ENCODE measurements around the gene RNF220. TPM values are rescaled to one million over a fixed set of nuclear protein-coding genes. Genes with fewer than 3 reads are reported as not detected.

RNF220 gene
- total RNA-seq, 4 donors from 2014 or later = 112 to 134 (median 132) TPM

- no peak overlapping the region for H3K4me3 ChIP-seq
- H3K27ac ChIP-seq = no peak overlapping the region
- no peaks in the 10 kb centered on the region for H3K36me3 ChIP-seq
- no peaks in the 10 kb centered on the region for H3K27me3 ChIP-seq
- H3K9me3 ChIP-seq = no peaks in the 10 kb centered on the region
- WGBS, 2 donors (ENCODE audit: low coverage in 1 of 2) = 87 to 89% methylated on average over 5 of the region's 7 CpGs
- TF ChIP-seq POLR2AphosphoS5 (IDR thresholded peaks at IDR 0.05) (no peak), CTCF (IDR thresholded peaks at IDR 0.05) (no peak), POLR2A (IDR thresholded peaks at IDR 0.05) (no peak), EP300 (IDR thresholded peaks at IDR 0.05) (no peak)
- ATAC-seq = no peak
- no peaks in the 10 kb centered on the region for H3K4me1 ChIP-seq
Measured at GRCh38 chr1:44366371-44366975, 38.6 kb upstream of the RNF220 start.

- Histone ChIP-seq H3K27ac (no peak overlapping the region), H3K27me3 (no peaks in the 10 kb centered on the region), H3K9me3 (no peaks in the 10 kb centered on the region), H3K4me3 (no peak overlapping the region), H3K36me3 (no peaks in the 10 kb centered on the region), H3K4me1 (no peaks in the 10 kb centered on the region)
- no peak for TF ChIP-seq CTCF (IDR thresholded peaks at IDR 0.05)
- TF ChIP-seq EP300 (IDR thresholded peaks at IDR 0.05) = no peak
- TF ChIP-seq POLR2A (IDR thresholded peaks at IDR 0.05) = no peak
- no peak for TF ChIP-seq POLR2AphosphoS5 (IDR thresholded peaks at IDR 0.05)
- no peak for ATAC-seq
- 100% methylated on average over 1 of the region's 1 CpG; no CpG with 5 or more reads in 1 of the 2 donors for WGBS, 2 donors (ENCODE audit: low coverage in 1 of 2)
Measured at GRCh38 chr1:44367944-44368343, 37.1 kb upstream of the RNF220 start.

- H3K4me3 ChIP-seq = no peak overlapping the region
- H3K27ac ChIP-seq = no peak overlapping the region
- no peak for TF ChIP-seq POLR2AphosphoS5 (IDR thresholded peaks at IDR 0.05)
- no peak for TF ChIP-seq POLR2A (IDR thresholded peaks at IDR 0.05)
- TF ChIP-seq EP300 (IDR thresholded peaks at IDR 0.05) = no peak
- TF ChIP-seq CTCF (IDR thresholded peaks at IDR 0.05) = no peak
- 83 to 88% methylated on average over 7 to 8 of the region's 12 CpGs for WGBS, 2 donors (ENCODE audit: low coverage in 1 of 2)
- no peak for ATAC-seq
- H3K36me3 ChIP-seq = no peaks in the 10 kb centered on the region
- H3K4me1 ChIP-seq = no peaks in the 10 kb centered on the region
- no peaks in the 10 kb centered on the region for H3K9me3 ChIP-seq
- H3K27me3 ChIP-seq = no peaks in the 10 kb centered on the region
Measured at GRCh38 chr1:44368471-44369151, 36.4 kb upstream of the RNF220 start.

- H3K27me3 ChIP-seq = no peaks in the 10 kb centered on the region
- no peak overlapping the region for H3K4me3 ChIP-seq
- H3K27ac ChIP-seq = no peak overlapping the region
- no peaks in the 10 kb centered on the region for H3K9me3 ChIP-seq
- no peak for TF ChIP-seq POLR2A (IDR thresholded peaks at IDR 0.05)
- no peak for TF ChIP-seq EP300 (IDR thresholded peaks at IDR 0.05)
- no peak for TF ChIP-seq POLR2AphosphoS5 (IDR thresholded peaks at IDR 0.05)
- no peak for TF ChIP-seq CTCF (IDR thresholded peaks at IDR 0.05)
- no peaks in the 10 kb centered on the region for H3K4me1 ChIP-seq
- H3K36me3 ChIP-seq = no peaks in the 10 kb centered on the region
- no peak for ATAC-seq
Measured at GRCh38 chr1:44371206-44371605, 33.8 kb upstream of the RNF220 start.

- no peak for ATAC-seq
- H3K4me1 ChIP-seq = no peaks in the 10 kb centered on the region
- no peak overlapping the region for H3K4me3 ChIP-seq
- H3K27me3 ChIP-seq = no peaks in the 10 kb centered on the region
- no peaks in the 10 kb centered on the region for H3K36me3 ChIP-seq
- H3K9me3 ChIP-seq = no peaks in the 10 kb centered on the region
- H3K27ac ChIP-seq = no peak overlapping the region
- 85 to 94% methylated on average over 4 to 5 of the region's 6 CpGs for WGBS, 2 donors (ENCODE audit: low coverage in 1 of 2)
- TF ChIP-seq CTCF (IDR thresholded peaks at IDR 0.05) (no peak), EP300 (IDR thresholded peaks at IDR 0.05) (no peak), POLR2AphosphoS5 (IDR thresholded peaks at IDR 0.05) (no peak)
Measured at GRCh38 chr1:44375547-44375946, 29.5 kb upstream of the RNF220 start.
